Neural cell (in vitro differentiated cells): ENCODE measurements around the gene NTMT1.

ENCODE experiments used
- MXI1 ChIP-seq: fragments of 450-650 bp; conservative IDR thresholded peaks from 2 replicates; pipeline ENCODE4 v1.6.1; 2014; ENCODE audit warnings: antibody characterized with exemption, mild to moderate bottlenecking; ENCODE audit not compliant: poor library complexity, severe bottlenecking
- POLR2AphosphoS5 ChIP-seq: IDR thresholded peaks from 2 replicates; pipeline ENCODE4 v1.6.1; 2012
- TAF1 ChIP-seq: IDR thresholded peaks from 2 replicates; pipeline ENCODE4 v1.6.1; 2012; ENCODE audit warnings: low read depth
- TF ChIP-seq, protein P1 (sequence below): fragments of 450-650 bp; IDR thresholded peaks from 2 replicates; pipeline ENCODE4 v1.5.1; 2014; ENCODE audit warnings: antibody characterized with exemption, mild to moderate bottlenecking, moderate library complexity; ENCODE audit not compliant: poor library complexity, severe bottlenecking

DNA sequence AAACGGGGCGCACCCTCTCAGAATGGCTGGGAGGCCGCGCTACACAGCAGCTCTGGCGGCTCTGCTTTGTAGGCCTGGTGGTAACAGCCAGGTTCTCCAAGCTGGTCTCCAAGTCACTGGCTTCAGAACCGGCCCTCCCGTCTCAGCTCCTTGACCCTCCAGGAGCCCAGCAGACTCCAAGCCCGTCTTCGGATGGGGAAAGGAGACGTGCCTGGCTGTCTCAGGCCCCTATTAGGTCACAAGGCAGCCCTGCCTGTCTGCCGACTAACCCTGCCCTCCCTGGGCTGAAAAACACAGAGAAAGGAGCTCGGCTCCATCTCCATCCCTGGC, 13.8 kb downstream of the NTMT1 start:
- TF ChIP-seq, protein P1, sequence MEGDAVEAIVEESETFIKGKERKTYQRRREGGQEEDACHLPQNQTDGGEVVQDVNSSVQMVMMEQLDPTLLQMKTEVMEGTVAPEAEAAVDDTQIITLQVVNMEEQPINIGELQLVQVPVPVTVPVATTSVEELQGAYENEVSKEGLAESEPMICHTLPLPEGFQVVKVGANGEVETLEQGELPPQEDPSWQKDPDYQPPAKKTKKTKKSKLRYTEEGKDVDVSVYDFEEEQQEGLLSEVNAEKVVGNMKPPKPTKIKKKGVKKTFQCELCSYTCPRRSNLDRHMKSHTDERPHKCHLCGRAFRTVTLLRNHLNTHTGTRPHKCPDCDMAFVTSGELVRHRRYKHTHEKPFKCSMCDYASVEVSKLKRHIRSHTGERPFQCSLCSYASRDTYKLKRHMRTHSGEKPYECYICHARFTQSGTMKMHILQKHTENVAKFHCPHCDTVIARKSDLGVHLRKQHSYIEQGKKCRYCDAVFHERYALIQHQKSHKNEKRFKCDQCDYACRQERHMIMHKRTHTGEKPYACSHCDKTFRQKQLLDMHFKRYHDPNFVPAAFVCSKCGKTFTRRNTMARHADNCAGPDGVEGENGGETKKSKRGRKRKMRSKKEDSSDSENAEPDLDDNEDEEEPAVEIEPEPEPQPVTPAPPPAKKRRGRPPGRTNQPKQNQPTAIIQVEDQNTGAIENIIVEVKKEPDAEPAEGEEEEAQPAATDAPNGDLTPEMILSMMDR: no peak
- no peak for TF ChIP-seq TAF1
- TF ChIP-seq MXI1: no peak
- no peak for TF ChIP-seq POLR2AphosphoS5
